ENCODE measurements around the gene RAB11FIP5. TPM values are rescaled to one million over a fixed set of nuclear protein-coding genes. Genes with fewer than 3 reads are reported as not detected.
A peak's percentile ranks its signal among the peaks of the same experiment; 100 is the strongest.

RAB11FIP5 gene
- total RNA-seq, 6 donors from 2014 or later = 21.0 to 35.3 (median 29.9) TPM

DNA sequence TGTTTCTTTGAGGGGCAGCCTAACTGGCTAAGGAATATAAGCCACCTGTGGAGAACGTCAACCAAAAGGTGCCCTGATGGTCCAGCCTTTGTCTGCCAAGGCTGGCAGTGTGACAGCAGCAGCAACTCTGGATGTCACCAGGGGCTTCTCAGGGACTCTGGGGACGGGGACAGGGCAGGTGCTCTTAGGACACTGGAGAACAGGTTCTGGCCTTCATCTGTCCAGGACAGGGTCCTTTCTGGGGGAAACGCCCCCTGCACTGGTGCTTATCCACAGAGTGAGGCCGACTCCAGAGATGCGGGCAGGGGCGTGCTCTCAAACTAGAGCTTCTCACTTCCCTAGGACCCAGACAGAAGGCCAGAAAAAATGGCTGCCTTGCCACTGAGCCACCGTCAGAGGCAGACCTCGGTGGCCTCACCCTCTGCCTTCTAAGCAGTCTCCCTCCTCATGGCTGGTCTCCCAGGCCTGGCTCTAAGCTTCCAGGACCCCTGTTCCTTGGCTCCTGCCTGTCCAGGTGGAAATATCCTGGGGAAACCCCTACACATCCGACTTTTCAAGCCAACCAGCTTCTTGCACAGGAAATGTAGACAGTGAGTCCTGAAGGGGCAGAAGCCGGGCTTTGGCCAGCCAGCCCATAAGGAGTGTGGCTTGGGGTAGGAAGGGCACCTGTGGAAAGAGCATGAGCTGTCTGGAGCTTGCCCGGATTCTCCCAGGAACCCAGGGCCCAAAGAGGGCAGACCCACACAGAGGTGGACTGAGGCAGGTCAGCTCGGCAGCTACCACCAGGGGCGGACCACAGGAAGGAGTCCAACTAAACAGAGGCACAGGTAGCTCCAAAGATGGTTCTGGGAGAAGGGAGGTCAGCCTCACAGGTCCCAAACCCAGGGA, 30.0 kb downstream of the RAB11FIP5 start:
- TF ChIP-seq, protein P1, sequence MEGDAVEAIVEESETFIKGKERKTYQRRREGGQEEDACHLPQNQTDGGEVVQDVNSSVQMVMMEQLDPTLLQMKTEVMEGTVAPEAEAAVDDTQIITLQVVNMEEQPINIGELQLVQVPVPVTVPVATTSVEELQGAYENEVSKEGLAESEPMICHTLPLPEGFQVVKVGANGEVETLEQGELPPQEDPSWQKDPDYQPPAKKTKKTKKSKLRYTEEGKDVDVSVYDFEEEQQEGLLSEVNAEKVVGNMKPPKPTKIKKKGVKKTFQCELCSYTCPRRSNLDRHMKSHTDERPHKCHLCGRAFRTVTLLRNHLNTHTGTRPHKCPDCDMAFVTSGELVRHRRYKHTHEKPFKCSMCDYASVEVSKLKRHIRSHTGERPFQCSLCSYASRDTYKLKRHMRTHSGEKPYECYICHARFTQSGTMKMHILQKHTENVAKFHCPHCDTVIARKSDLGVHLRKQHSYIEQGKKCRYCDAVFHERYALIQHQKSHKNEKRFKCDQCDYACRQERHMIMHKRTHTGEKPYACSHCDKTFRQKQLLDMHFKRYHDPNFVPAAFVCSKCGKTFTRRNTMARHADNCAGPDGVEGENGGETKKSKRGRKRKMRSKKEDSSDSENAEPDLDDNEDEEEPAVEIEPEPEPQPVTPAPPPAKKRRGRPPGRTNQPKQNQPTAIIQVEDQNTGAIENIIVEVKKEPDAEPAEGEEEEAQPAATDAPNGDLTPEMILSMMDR (IDR thresholded peaks at IDR 0.05) = no peak
- TF ChIP-seq POLR2A (IDR thresholded peaks at IDR 0.05) = no peak
- no peak for TF ChIP-seq EP300 (IDR thresholded peaks at IDR 0.05)
- no peak for TF ChIP-seq POLR2AphosphoS5 (IDR thresholded peaks at IDR 0.05)
- no peak for DNase-seq
- 84 to 87% methylated on average over 11 to 12 of the region's 13 CpGs for WGBS, 2 donors
- Histone ChIP-seq H3K27me3 (no peaks in the 10 kb centered on the region), H3K9me3 (no peaks in the 10 kb centered on the region), H3K4me3 (no peak overlapping the region), H3K27ac (no peak overlapping the region), H3K4me1 (no peaks in the 10 kb centered on the region), H3K36me3 (peaks cover 0 to 42% (median 14%) of the 10 kb centered on the region in 4 donors)
- ATAC-seq (ENCODE audit: low FRiP score in 2 of 2) = no peak

DNA sequence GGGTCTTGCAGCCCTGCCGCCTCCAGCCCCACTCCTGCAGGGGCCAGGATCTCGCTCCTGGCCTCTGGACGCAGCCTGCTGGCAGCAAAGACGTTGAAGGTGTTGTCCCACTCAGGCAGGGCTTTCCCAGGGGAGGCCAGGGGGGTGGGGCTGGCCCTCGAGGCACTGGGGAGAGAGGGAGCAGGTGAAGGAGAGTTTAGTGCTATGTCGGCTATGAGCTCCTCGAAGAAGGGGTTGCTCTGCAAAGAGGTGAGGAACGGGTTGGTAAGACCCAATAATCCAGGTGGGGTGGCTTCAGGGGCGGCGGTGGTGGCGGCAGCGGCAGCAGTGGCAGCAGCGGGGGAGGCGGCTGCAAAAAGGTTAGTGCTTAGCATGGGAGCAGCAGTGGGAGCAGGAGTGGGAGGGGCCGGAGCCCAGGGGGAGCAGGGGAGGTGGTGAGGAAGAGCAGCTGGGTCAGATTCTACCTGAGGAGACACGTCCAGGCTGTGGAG, 31.5 kb downstream of the RAB11FIP5 start:
- no peak overlapping the region for H3K27ac ChIP-seq
- H3K9me3 ChIP-seq = no peaks in the 10 kb centered on the region
- peak in 1 of 2 donors; percentile 71 for DNase-seq
- no peak for ATAC-seq (ENCODE audit: low FRiP score in 2 of 2)
- 85 to 88% methylated on average over 13 to 16 of the region's 16 CpGs for WGBS, 2 donors
- TF ChIP-seq POLR2AphosphoS5 (IDR thresholded peaks at IDR 0.05) = no peak
- no peak overlapping the region for H3K4me3 ChIP-seq
- H3K4me1 ChIP-seq = no peaks in the 10 kb centered on the region
- H3K36me3 ChIP-seq = peaks cover 0 to 29% (median 11%) of the 10 kb centered on the region in 4 donors
- no peaks in the 10 kb centered on the region for H3K27me3 ChIP-seq

DNA sequence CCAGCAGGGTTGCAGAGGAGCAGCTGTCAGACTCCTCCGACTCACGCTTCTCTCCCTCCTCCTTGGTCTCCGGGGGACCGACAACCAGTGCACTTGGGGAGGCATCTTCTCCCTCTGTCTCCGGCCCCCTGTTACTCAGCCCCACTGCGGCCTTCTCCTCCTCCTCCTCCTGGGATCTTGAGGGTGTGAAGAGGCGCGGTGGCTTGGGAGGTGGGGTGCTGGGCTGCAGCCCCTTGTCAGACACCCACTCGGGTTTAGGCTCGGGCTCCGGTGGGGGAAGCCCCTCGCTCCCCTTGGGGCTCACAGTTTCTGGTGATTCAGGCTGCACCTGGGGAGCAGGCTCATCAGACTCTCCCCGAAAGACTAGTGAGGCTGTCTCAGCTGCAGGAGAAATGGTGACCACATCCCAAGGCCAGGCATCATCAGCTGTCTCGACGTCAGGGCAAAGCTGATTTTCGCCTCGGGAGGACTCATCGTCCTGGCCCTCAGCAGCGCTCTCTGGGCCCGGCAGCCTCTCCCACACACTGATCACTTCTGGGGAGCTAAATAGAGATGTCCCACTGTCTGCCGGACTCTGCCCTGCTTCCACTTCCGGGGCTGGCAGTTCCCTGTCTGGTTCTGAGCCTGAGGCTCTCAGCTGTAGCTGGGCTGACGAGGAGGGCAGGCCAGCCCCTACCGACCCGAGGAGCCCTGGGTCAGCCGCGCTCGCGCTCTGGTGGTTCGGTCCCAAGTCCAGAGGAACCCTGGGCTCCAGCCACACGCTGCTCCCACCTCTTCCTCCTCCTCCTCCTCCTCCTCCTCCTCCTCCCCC, 32.2 kb downstream of the RAB11FIP5 start:
- ATAC-seq (ENCODE audit: low FRiP score in 2 of 2) (peak in 1 of 2 donors; percentile 10), DNase-seq (no peak)
- Histone ChIP-seq H3K4me3 (no peak overlapping the region), H3K27ac (no peak overlapping the region), H3K4me1 (no peaks in the 10 kb centered on the region), H3K27me3 (no peaks in the 10 kb centered on the region), H3K9me3 (no peaks in the 10 kb centered on the region), H3K36me3 (peaks cover 0 to 36% (median 12%) of the 10 kb centered on the region in 4 donors)
- TF ChIP-seq EP300 (IDR thresholded peaks at IDR 0.05) = no peak
- TF ChIP-seq POLR2A (IDR thresholded peaks at IDR 0.05) = no peak
- TF ChIP-seq, protein P1 (IDR thresholded peaks at IDR 0.05) = no peak
- no peak for TF ChIP-seq POLR2AphosphoS5 (IDR thresholded peaks at IDR 0.05)
- 92 to 94% methylated on average over 28 to 31 of the region's 31 CpGs for WGBS, 2 donors

DNA sequence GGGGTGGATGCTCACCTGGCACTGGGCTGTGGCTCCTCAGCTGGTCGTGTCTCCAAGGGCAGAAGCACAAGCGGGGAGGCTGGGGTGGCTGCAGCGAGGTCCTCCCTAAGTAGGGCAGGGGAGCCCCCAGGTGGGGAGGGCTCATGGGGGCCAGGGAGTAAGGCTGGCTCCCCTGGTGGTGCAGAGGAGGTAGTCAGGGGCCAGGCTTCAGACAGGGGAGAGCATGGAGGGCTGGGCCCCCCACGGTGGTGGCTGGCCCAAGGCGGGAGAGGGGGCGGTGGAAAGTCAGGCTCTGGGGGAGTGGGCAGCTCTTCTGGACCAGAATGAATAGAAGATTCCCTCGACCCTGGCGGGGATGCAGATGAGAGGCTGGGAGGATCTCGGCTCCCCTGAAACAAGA, 33.1 kb downstream of the RAB11FIP5 start:
- ATAC-seq (ENCODE audit: low FRiP score in 2 of 2) (no peak), DNase-seq (no peak)
- TF ChIP-seq POLR2A (IDR thresholded peaks at IDR 0.05) = no peak
- TF ChIP-seq, protein P1 (IDR thresholded peaks at IDR 0.05) = no peak
- TF ChIP-seq EP300 (IDR thresholded peaks at IDR 0.05) = no peak
- no peak for TF ChIP-seq POLR2AphosphoS5 (IDR thresholded peaks at IDR 0.05)
- Histone ChIP-seq H3K27ac (no peak overlapping the region), H3K27me3 (no peaks in the 10 kb centered on the region), H3K4me3 (no peak overlapping the region), H3K9me3 (no peaks in the 10 kb centered on the region), H3K4me1 (no peaks in the 10 kb centered on the region), H3K36me3 (peaks cover 0 to 39% (median 16%) of the 10 kb centered on the region in 4 donors)
- 90 to 91% methylated on average over 4 to 9 of the region's 9 CpGs for WGBS, 2 donors
